GM19025 (cell line): ENCODE measurements around the gene LRRC30.

Experiments
- ATAC-seq: cut with Tn5 transposase; IDR thresholded peaks from one replicate; pipeline ENCODE4 v1.9.1; 2021; ENCODE audit warnings: mild to moderate bottlenecking, low read depth, moderate library complexity; ENCODE audit not compliant: unreplicated experiment

LRRC30 gene

DNA sequence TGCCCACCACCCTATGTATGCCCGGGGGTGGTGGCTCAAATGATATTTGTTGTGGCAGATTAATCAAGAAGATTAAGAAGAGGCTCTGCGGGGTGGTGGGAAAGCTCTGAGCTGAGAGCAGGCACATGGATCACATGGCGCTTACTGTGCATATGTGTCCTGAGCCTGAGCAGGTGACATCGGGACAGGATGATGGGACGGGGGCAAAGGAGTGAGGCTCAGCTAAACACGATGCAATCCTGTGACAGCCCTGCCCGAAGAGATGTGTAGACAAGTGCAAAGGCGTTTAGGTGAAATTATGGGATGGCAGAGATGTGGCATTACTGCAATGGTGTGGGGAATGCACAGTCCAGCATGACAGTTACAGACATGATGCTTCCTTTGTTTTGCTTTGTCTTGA, 6.0 kb downstream of the LRRC30 start:
- ATAC-seq = no peak

- no peak for ATAC-seq
Observed at GRCh38 chr18:7237673-7238272, 6.9 kb downstream of the LRRC30 start.

DNA sequence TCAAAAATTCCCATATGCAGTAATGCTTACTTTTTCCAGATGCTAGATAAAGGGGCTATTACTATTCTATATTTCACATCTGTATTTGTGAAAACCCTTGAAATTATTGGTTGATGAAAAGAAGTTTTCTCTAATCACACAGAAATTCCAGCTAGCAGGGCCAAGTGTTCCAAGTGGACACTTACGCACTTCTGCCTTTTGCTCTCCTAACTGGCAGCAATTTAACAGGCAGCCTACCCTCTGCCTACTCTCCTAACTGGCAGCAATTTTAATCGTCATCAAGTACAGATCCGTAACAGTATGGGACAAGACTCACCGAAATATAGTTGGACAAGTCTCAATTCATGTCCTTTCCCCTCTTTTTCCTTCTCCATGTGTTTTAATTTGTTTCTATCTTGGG, 12.0 kb downstream of the LRRC30 start:
- no peak for ATAC-seq

DNA sequence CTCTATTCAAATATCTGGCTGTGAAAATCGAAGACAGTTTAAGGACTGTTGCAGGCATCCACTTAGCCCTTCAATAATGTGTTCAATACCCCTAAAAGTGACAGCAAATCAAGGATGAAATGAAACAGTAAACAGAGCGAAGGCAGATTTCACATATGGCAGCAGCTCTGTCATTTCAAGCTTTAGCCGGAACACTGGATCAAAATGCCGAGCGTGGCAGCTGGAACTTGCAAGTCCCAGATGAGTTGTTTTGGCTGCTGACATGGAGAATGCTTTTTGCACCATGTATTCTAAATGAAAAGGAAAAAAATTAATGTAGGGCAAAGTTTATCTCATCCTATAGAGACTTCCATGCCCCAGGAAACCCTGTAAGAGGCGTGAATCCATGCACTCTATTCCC, 18.0 kb downstream of the LRRC30 start:
- no peak for ATAC-seq

- ATAC-seq = no peak
Observed at GRCh38 chr18:7254163-7254562, 23.3 kb downstream of the LRRC30 start.

GRCh38 chr18:7255054-7255453, 24.2 kb downstream of the LRRC30 start:
- no peak for ATAC-seq

- ATAC-seq = no peak
Observed at GRCh38 chr18:7255643-7256042, 24.8 kb downstream of the LRRC30 start.

DNA sequence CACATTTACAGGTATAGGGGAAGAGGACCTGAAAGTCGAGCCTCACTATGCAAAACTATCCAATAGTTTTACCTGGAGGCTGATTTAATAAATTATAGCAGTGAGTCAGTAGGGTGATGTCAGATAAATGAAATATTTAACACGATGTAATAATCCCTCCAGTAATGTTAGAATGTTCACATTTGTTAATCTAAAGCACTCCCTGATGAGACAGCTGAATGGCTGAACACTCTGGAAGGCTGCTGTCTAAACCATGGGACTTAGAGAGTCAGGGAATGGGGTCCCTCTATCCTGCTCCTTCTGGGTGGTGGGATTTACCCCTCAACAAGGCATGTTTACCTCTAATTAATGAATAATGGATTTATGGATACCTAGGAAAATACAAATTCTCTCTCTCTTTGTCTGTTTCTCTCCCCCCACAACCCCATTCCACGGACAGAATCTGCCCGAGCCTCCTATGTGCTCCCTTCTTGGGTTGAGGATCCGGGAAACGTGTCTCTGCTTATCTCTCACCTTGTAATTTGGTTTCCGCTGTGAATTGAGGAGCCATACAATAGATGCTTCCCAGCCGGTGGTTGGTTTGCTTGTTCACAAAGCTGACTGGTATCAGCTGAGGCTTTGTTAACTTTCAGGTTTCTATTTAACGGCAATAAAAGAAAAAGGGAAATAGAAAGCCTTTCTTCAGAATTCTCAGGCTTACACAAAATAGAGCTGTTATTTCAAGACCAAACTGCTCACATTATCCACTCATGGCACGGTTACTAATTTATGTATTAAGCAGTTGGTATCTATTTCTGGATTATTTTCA, 25.9 kb downstream of the LRRC30 start:
- no peak for ATAC-seq

- no peak for ATAC-seq
Observed at GRCh38 chr18:7257426-7257740, 26.5 kb downstream of the LRRC30 start.

DNA sequence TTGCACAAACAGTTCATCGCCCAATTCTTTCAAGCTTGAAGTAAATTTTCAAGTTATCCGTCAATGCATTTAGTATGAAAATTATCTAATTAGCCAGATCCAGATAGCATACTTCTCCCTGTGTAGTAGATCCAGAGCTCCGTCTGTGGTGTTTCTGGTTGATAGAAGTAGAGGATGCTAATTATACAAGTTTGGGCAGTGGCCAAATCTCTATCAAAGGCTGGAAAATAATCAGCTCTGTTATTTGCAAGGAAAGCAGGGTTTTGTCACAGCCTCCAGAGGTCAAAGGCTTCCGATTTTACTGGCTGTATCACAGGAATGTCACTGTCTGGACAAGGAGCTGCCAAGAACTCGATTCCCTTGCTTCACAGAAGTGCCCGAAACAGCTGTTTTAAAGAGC, 28.6 kb downstream of the LRRC30 start:
- ATAC-seq = no peak

DNA sequence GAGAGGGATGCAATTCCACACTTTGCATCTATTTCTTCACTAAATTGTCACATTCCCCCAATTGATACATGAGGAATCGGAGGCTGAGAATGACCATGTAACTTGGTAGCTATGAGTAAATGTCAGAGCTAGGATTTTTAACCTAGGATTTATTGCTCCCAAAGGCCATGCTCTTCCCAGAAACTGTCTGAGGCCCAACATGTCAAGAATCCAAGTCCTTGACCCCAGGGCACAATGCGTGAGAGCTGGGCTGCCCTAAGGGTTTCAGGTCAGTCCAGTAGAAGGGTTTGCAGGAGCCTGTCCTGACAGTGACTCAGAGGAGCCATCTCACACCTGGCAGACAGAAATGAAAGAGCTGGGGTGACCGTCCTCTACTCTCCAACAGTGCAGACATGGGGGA, 30.3 kb downstream of the LRRC30 start:
- ATAC-seq = no peak

DNA sequence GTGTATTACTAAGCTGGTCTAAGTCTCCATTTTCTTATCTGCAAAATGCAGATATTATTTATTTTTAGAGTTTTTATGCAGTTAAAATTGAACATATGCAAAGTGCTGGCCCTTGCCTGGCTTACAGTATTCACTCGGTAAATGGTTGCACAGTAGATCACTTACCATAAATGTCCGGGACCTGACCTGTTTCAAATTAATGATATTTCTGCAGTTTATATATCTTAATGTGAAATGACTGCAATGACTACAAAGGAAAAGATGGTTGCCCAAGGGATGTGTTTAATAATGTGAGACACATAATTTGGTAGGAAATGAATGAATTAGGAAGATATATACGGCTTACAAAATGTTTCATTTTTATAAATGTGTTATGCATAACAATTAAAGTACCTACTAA, 37.1 kb downstream of the LRRC30 start:
- no peak for ATAC-seq

GRCh38 chr18:7269942-7270341, 39.1 kb downstream of the LRRC30 start:
- no peak for ATAC-seq

DNA sequence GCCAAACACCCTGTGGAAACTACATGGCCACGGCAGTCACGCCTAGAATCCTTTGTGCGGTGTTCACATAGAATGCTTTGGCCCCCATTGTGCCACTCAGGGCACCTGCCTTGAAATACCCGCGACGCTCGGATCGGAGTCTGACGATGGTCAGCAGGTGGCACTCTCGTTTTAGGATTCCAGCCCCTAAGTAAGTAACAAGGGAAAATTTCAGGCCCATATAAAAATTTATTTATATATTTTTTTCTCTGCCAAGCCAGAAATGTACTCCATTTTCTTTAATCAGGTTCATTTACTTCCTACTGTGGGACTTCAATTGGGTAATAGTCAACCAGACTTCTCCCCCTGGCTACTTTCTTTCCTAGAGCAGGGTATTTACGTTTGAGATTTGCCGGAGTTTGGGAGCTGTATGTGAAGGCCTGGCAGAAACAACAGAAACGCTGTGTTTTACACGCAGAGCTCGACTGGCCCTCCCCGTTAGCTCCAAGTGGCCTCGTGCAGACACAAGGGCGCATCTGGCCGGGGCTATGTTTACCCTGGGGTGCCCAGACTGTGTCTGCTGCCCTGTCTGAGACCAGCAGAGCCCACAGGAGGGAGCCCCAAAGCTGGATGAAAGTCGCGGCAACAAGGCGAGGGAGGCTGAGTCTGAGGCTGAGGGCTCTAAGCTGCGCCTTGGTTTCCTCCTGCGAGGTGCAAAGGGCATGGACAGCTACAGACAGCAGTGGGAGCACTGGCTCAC, 41.6 kb downstream of the LRRC30 start:
- no peak for ATAC-seq

- no peak for ATAC-seq
Observed at GRCh38 chr18:7273301-7273921, 42.5 kb downstream of the LRRC30 start.

- ATAC-seq = no peak
Observed at GRCh38 chr18:7281579-7281978, 50.7 kb downstream of the LRRC30 start.
